ENCODE data around the gene FAM193B.

DNA sequence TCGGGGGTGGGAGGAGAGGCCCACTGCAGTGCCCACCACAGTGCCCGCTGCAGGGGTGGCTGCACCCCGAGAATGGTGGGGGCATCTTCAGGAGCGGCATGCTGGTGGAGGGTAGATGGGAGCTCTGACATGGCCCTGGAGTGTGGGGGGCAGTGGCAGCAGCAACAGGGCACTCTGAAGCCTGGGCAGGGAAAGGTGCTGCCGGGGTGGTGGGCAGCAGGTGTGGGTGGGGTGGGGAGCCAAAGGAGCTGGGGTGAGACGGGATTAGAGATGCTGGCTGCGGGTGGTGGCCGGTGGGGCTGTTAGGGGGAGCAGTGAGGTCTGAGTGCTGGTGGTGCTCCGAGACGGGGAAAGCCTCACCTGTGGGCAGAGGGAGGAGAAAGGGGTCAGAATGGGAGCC, 18.0 kb downstream of the FAM193B start:
- TF ChIP-seq, protein P1, sequence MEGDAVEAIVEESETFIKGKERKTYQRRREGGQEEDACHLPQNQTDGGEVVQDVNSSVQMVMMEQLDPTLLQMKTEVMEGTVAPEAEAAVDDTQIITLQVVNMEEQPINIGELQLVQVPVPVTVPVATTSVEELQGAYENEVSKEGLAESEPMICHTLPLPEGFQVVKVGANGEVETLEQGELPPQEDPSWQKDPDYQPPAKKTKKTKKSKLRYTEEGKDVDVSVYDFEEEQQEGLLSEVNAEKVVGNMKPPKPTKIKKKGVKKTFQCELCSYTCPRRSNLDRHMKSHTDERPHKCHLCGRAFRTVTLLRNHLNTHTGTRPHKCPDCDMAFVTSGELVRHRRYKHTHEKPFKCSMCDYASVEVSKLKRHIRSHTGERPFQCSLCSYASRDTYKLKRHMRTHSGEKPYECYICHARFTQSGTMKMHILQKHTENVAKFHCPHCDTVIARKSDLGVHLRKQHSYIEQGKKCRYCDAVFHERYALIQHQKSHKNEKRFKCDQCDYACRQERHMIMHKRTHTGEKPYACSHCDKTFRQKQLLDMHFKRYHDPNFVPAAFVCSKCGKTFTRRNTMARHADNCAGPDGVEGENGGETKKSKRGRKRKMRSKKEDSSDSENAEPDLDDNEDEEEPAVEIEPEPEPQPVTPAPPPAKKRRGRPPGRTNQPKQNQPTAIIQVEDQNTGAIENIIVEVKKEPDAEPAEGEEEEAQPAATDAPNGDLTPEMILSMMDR (conservative IDR thresholded peaks at IDR 0.05; ENCODE audit: low read depth, low read length), result no peak
- no peak for TF ChIP-seq EZH2 (IDR thresholded peaks at IDR 0.05; ENCODE audit: borderline replicate concordance, low read depth, low read length, poor library complexity, severe bottlenecking)
